Liver (tissue), 9 donors: Measurements from ENCODE around the gene GRM2. TPM values are rescaled to one million over a fixed set of nuclear protein-coding genes. Genes with fewer than 3 reads are reported as not detected.

Experiments
- DNase-seq: peaks from one replicate; pipeline ENCODE4 v3.0.0-alpha.2; 2017; ENCODE audit warnings: low spot score
- H3K27ac ChIP-seq, 2 donors: one replicate each; pipeline ENCODE4 v1.7.0; 2013; ENCODE audit warnings: inconsistent platforms in 2 of 2, low read length in 2 of 2, control low read depth in 1 of 2, low read depth in 1 of 2, mild to moderate bottlenecking in 1 of 2
- H3K27me3 ChIP-seq, 4 donors: one replicate each; pipeline versions ENCODE4 v1.6.1 to v1.7.0; 2013; ENCODE audit warnings: low read length in 3 of 4, inconsistent platforms in 1 of 4, mild to moderate bottlenecking in 1 of 4, moderate library complexity in 1 of 4; ENCODE audit not compliant: control insufficient read depth in 4 of 4, insufficient read depth in 4 of 4
- H3K36me3 ChIP-seq, 4 donors: one replicate each; pipeline versions ENCODE4 v1.6.1 to v1.7.0; 2013; ENCODE audit warnings: low read length in 3 of 4, mild to moderate bottlenecking in 3 of 4, low read depth in 1 of 4, moderate library complexity in 1 of 4; ENCODE audit not compliant: control insufficient read depth in 4 of 4, insufficient read depth in 3 of 4
- H3K4me1 ChIP-seq, 4 donors: one replicate each; pipeline versions ENCODE4 v1.6.1 to v1.7.0; 2013; ENCODE audit warnings: low read length in 3 of 4, mild to moderate bottlenecking in 3 of 4, moderate library complexity in 1 of 4; ENCODE audit not compliant: control insufficient read depth in 4 of 4, insufficient read depth in 4 of 4
- H3K4me3 ChIP-seq, 3 donors: one replicate each; pipeline versions ENCODE4 v1.6.1 to v1.7.0; 2013; ENCODE audit warnings: low read length in 3 of 3, control low read depth in 1 of 3, low read depth in 1 of 3, mild to moderate bottlenecking in 1 of 3
- H3K9ac ChIP-seq, 2 donors: one replicate each; pipeline ENCODE4 v1.7.0; 2013; ENCODE audit warnings: low read length in 2 of 2, mild to moderate bottlenecking in 2 of 2, moderate library complexity in 2 of 2, control low read depth in 1 of 2, low read depth in 1 of 2
- H3K9me3 ChIP-seq, 4 donors: one replicate each; pipeline versions ENCODE4 v1.6.1 to v1.7.0; 2013; ENCODE audit warnings: low read length in 3 of 4; ENCODE audit not compliant: control insufficient read depth in 4 of 4
- EGR1 ChIP-seq, 2 donors: IDR thresholded peaks; 2 replicates each; pipeline ENCODE4 v1.6.1; 2016 to 2018; ENCODE audit warnings: antibody characterized with exemption in 2 of 2, low read depth in 2 of 2
- FOXA1 ChIP-seq: IDR thresholded peaks from 2 replicates; pipeline ENCODE4 v1.6.1; 2016; ENCODE audit warnings: antibody characterized with exemption
- FOXA2 ChIP-seq: IDR thresholded peaks from 2 replicates; pipeline ENCODE4 v1.6.1; 2016; ENCODE audit warnings: antibody characterized with exemption
- GABPA ChIP-seq, 2 donors: IDR thresholded peaks in 1 of 2; conservative IDR thresholded peaks in 1 of 2; 2 replicates each; pipeline ENCODE4 v1.6.1; 2016; ENCODE audit warnings: antibody characterized with exemption in 2 of 2, mild to moderate bottlenecking in 1 of 2, moderate library complexity in 1 of 2
- HNF4A ChIP-seq, 2 donors: conservative IDR thresholded peaks; 2 replicates each; pipeline ENCODE4 v1.6.1; 2016; ENCODE audit warnings: antibody characterized with exemption in 2 of 2, mild to moderate bottlenecking in 2 of 2
- HNF4G ChIP-seq: IDR thresholded peaks from 2 replicates; pipeline ENCODE4 v1.6.1; 2016; ENCODE audit warnings: antibody characterized with exemption
- NR2F2 ChIP-seq: IDR thresholded peaks from 2 replicates; pipeline ENCODE4 v1.6.1; 2016; ENCODE audit warnings: antibody characterized with exemption
- SP1 ChIP-seq: IDR thresholded peaks from 2 replicates; pipeline ENCODE4 v1.6.1; 2018; ENCODE audit warnings: antibody characterized with exemption, mild to moderate bottlenecking
- TAF1 ChIP-seq: conservative IDR thresholded peaks from 2 replicates; pipeline ENCODE4 v1.6.1; 2016; ENCODE audit warnings: antibody characterized with exemption, mild to moderate bottlenecking
- YY1 ChIP-seq: IDR thresholded peaks from 2 replicates; pipeline ENCODE4 v1.6.1; 2016; ENCODE audit warnings: antibody characterized with exemption, mild to moderate bottlenecking
- WGBS: extraction: QIAGEN DNeasy Blood & Tissue Kit; methylation state at CpG from one replicate; pipeline ENCODE4 v1.1.7; 2013; 5-methylcytosine and 5-hydroxymethylcytosine counted together
- polyA plus RNA-seq, 2 donors: library from polyadenylated mRNA; stranded (reverse) in 1 of 2; unstranded in 1 of 2; fragments of 200-250 nt in 1 of 2; fragments of >200 nt in 1 of 2; fragmentation: Nextera tagmentation in 1 of 2; extraction: Ambion mirVana in 1 of 2; gene quantifications; one replicate each; pipeline versions ENCODE4 v1.2.1 to v1.2.3, GENCODE V29; 2013 to 2015
- total RNA-seq, 2 donors: library from RNA; depleted of rRNA; stranded (reverse); fragments of >200 nt; gene quantifications; one replicate each; pipeline ENCODE4 v1.2.3, GENCODE V29; 2014
- TF ChIP-seq, protein P1 (sequence below): IDR thresholded peaks from 2 replicates; pipeline ENCODE4 v1.6.1; 2016; ENCODE audit warnings: antibody characterized with exemption
- TF ChIP-seq, protein P2 (sequence below): IDR thresholded peaks from 2 replicates; pipeline ENCODE4 v1.6.1; 2016; ENCODE audit warnings: antibody characterized with exemption, mild to moderate bottlenecking
- TF ChIP-seq, protein P3 (sequence below): fragments of 150-350 bp; IDR thresholded peaks from 2 replicates; pipeline ENCODE4 v1.5.1; 2017; ENCODE audit warnings: improper control_type of control experiment, low read depth, low read length; ENCODE audit not compliant: missing input control
- TF ChIP-seq, protein P4 (sequence below): IDR thresholded peaks from 2 replicates; pipeline ENCODE4 v1.6.1; 2016; ENCODE audit warnings: antibody characterized with exemption
- donor health status: healthy.
- donor health status: healthy.
- donor health status: healthy.
- donor health status: healthy.
- donor health status: healthy.

Gene GRM2
- total and polyA plus RNA-seq, 4 donors = 0.02 to 0.08 TPM; not detected in 2

DNA sequence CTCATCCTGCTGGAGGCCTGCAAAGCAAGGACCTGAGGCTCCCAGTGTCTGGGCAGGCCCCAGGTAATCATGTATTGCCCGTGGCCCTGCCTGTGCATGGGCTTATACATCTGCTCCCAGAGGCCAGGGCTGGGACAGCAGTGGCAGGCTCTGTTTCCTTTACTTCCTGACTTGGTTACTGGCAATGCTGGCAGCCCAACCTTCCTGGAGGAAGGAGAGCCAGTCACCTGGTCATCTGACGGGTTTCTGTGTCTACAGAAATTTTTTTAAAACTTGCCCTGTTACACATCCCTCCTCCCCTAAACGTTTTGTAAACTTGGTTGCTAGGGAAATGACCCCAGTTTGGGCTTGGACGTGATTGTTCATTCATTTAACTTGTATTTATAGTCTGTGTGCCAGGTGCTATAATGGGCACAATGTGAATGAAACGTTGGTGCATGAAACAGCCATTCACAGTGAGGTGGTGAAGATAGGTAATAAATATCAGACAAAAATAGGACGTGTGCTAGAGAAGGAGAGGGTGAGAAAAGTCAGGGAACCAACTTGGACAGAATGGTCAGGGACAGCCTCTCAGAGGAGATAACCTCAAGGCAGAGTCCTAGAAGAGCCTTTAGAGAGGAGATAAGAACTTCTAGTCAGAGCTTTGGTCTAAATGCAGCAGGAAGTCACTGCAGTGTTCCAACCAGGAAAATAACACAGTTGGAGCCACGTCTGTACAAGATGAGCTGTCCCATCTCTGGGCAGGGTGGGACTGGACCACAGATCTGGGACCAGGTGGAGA lies 21.7 kb upstream of the GRM2 start:
- no peak for DNase-seq
- H3K9me3 ChIP-seq = no peaks in the 10 kb centered on the region
- H3K4me1 ChIP-seq = peaks cover 4 to 18% (median 15%) of the 10 kb centered on the region in 4 donors
- H3K4me3 ChIP-seq = no peak overlapping the region
- H3K27ac ChIP-seq = peak overlapping the region in 1 of 2 donors; percentile 52
- H3K27me3 ChIP-seq = no peaks in the 10 kb centered on the region
- H3K36me3 ChIP-seq = peaks cover 2 to 42% (median 20%) of the 10 kb centered on the region in 4 donors
- TF ChIP-seq GABPA (IDR thresholded peaks at IDR 0.05 in 1 of 2, conservative IDR thresholded peaks at IDR 0.05 in 1 of 2) = no peak
- TF ChIP-seq HNF4G = no peak
- no peak for TF ChIP-seq YY1
- TF ChIP-seq, protein P1, sequence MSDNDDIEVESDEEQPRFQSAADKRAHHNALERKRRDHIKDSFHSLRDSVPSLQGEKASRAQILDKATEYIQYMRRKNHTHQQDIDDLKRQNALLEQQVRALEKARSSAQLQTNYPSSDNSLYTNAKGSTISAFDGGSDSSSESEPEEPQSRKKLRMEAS = no peak
- no peak for TF ChIP-seq NR2F2
- TF ChIP-seq, protein P2, sequence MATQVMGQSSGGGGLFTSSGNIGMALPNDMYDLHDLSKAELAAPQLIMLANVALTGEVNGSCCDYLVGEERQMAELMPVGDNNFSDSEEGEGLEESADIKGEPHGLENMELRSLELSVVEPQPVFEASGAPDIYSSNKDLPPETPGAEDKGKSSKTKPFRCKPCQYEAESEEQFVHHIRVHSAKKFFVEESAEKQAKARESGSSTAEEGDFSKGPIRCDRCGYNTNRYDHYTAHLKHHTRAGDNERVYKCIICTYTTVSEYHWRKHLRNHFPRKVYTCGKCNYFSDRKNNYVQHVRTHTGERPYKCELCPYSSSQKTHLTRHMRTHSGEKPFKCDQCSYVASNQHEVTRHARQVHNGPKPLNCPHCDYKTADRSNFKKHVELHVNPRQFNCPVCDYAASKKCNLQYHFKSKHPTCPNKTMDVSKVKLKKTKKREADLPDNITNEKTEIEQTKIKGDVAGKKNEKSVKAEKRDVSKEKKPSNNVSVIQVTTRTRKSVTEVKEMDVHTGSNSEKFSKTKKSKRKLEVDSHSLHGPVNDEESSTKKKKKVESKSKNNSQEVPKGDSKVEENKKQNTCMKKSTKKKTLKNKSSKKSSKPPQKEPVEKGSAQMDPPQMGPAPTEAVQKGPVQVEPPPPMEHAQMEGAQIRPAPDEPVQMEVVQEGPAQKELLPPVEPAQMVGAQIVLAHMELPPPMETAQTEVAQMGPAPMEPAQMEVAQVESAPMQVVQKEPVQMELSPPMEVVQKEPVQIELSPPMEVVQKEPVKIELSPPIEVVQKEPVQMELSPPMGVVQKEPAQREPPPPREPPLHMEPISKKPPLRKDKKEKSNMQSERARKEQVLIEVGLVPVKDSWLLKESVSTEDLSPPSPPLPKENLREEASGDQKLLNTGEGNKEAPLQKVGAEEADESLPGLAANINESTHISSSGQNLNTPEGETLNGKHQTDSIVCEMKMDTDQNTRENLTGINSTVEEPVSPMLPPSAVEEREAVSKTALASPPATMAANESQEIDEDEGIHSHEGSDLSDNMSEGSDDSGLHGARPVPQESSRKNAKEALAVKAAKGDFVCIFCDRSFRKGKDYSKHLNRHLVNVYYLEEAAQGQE = no peak
- no peak for TF ChIP-seq EGR1 (IDR thresholded peaks at IDR 0.05; ENCODE audit: low read depth in 2 of 2)
- no peak for TF ChIP-seq SP1
- TF ChIP-seq, protein P3, sequence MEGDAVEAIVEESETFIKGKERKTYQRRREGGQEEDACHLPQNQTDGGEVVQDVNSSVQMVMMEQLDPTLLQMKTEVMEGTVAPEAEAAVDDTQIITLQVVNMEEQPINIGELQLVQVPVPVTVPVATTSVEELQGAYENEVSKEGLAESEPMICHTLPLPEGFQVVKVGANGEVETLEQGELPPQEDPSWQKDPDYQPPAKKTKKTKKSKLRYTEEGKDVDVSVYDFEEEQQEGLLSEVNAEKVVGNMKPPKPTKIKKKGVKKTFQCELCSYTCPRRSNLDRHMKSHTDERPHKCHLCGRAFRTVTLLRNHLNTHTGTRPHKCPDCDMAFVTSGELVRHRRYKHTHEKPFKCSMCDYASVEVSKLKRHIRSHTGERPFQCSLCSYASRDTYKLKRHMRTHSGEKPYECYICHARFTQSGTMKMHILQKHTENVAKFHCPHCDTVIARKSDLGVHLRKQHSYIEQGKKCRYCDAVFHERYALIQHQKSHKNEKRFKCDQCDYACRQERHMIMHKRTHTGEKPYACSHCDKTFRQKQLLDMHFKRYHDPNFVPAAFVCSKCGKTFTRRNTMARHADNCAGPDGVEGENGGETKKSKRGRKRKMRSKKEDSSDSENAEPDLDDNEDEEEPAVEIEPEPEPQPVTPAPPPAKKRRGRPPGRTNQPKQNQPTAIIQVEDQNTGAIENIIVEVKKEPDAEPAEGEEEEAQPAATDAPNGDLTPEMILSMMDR = no peak
- TF ChIP-seq, protein P4, sequence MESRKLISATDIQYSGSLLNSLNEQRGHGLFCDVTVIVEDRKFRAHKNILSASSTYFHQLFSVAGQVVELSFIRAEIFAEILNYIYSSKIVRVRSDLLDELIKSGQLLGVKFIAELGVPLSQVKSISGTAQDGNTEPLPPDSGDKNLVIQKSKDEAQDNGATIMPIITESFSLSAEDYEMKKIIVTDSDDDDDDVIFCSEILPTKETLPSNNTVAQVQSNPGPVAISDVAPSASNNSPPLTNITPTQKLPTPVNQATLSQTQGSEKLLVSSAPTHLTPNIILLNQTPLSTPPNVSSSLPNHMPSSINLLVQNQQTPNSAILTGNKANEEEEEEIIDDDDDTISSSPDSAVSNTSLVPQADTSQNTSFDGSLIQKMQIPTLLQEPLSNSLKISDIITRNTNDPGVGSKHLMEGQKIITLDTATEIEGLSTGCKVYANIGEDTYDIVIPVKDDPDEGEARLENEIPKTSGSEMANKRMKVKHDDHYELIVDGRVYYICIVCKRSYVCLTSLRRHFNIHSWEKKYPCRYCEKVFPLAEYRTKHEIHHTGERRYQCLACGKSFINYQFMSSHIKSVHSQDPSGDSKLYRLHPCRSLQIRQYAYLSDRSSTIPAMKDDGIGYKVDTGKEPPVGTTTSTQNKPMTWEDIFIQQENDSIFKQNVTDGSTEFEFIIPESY = no peak
- no peak for TF ChIP-seq HNF4A (conservative IDR thresholded peaks at IDR 0.05)
- no peak for TF ChIP-seq FOXA1
- no peak for TF ChIP-seq TAF1
- WGBS = 62% methylated on average over 7 of the region's 7 CpGs
- H3K9ac ChIP-seq = no peak overlapping the region

DNA sequence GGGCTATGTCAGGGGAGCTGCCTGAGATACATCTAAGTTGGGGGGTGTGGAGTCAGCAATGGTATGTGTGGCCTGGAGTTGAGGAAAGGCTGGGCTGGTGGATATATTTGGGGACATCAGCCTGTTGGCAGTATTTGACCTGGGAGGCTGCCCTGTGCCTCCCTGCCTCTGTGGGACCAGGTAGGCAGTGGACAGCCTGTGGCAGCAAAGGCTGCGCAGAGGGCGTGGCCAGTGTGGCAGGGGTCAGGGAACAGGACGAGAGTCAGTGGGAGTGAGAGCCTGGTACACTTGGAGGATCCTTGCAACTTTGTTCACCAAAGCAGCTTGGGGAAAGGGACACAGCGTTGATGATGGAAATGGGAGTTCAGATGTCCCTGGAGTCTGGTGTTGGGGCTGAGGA lies 20.8 kb upstream of the GRM2 start:
- no peak overlapping the region for H3K9ac ChIP-seq
- peaks cover 2 to 49% (median 20%) of the 10 kb centered on the region in 4 donors for H3K36me3 ChIP-seq
- no peak for DNase-seq
- H3K27me3 ChIP-seq = no peaks in the 10 kb centered on the region
- peak overlapping the region; percentile 0 to 52 for H3K27ac ChIP-seq
- WGBS = 86% methylated on average over 4 of the region's 4 CpGs
- H3K4me3 ChIP-seq = no peak overlapping the region
- H3K4me1 ChIP-seq = peaks cover 4 to 13% (median 10%) of the 10 kb centered on the region in 4 donors
- H3K9me3 ChIP-seq = no peaks in the 10 kb centered on the region
- TF ChIP-seq FOXA2 (no peak), FOXA1 (no peak), NR2F2 (no peak), TAF1 (no peak), SP1 (no peak), HNF4A (conservative IDR thresholded peaks at IDR 0.05) (no peak)
- TF ChIP-seq, protein P3 = no peak
